IMR-90 (cell line): ENCODE results near the gene BTBD6. TPM values are rescaled to one million over a fixed set of nuclear protein-coding genes. Genes with fewer than 3 reads are reported as not detected.

Experiments
- ATAC-seq: fragments of 200-7000 bp; cut with Tn5 transposase; 2 replicates; pipeline ENCODE4 v1.9.1; 2020; ENCODE audit warnings: low read depth, mild to moderate bottlenecking, moderate library complexity
- BruUV-seq: library from RNA; stranded (reverse); fragments of 400-500 nt; replicated peaks from 2 replicates; lab custom pipeline; 2021; lab: Mats Ljungman, UMichigan
- CTCF ChIA-PET: fragments of 300-600 bp; formaldehyde crosslinking; extraction: SDS; loops from one replicate; lab custom pipeline; 2021; ENCODE audit warnings: antibody characterized with exemption; lab: Yijun Ruan, JAX
- POLR2A ChIA-PET: fragments of 300-600 bp; sonication (Branson Sonifier 250); formaldehyde crosslinking; loops from one replicate; lab custom pipeline; 2022; ENCODE audit warnings: antibody characterized with exemption; ENCODE audit not compliant: unreplicated experiment; lab: Charles Lee
- DNase-seq: peaks from one replicate; pipeline ENCODE4 v3.0.0; 2013
- H2AFZ ChIP-seq: replicated peaks from 2 replicates; pipeline ENCODE3; 2013; ENCODE audit warnings: low read length, mild to moderate bottlenecking; ENCODE audit not compliant: poor library complexity
- H2AK5ac ChIP-seq: 2 replicates; pipeline ENCODE4 v1.6.1; 2013; ENCODE audit warnings: low read depth, low read length, inconsistent platforms
- H2AK9ac ChIP-seq: replicated peaks from 2 replicates; pipeline ENCODE3; 2013; ENCODE audit warnings: mild to moderate bottlenecking, low read depth, low read length, moderate library complexity; ENCODE audit not compliant: poor library complexity
- H2BK120ac ChIP-seq: 2 replicates; pipeline ENCODE4 v1.6.1; 2013; ENCODE audit warnings: low read depth, low read length, inconsistent platforms
- H2BK15ac ChIP-seq: 3 replicates; pipeline ENCODE4 v1.6.1; 2013; ENCODE audit warnings: low read depth, low read length, inconsistent platforms
- H2BK20ac ChIP-seq: 2 replicates; pipeline ENCODE4 v1.6.1; 2013; ENCODE audit warnings: low read depth, mild to moderate bottlenecking, inconsistent platforms, low read length, moderate library complexity
- H2BK5ac ChIP-seq: 2 replicates; pipeline ENCODE4 v1.6.1; 2013; ENCODE audit warnings: mild to moderate bottlenecking, low read depth, low read length, inconsistent platforms; ENCODE audit not compliant: poor library complexity, severe bottlenecking
- H3K14ac ChIP-seq: replicated peaks from 2 replicates; pipeline ENCODE4 v1.6.1; 2013; ENCODE audit warnings: low read depth, low read length, inconsistent platforms
- H3K18ac ChIP-seq: 2 replicates; pipeline ENCODE4 v1.6.1; 2013; ENCODE audit warnings: low read depth, low read length, control low read depth
- H3K23ac ChIP-seq: 2 replicates; pipeline ENCODE4 v1.6.1; 2013; ENCODE audit warnings: low read depth, low read length, inconsistent platforms
- H3K27ac ChIP-seq: 2 replicates; pipeline ENCODE4 v1.5.1; 2013; ENCODE audit warnings: mild to moderate bottlenecking, control low read depth, low read length; ENCODE audit not compliant: insufficient read depth
- H3K27me3 ChIP-seq: 2 replicates; pipeline ENCODE4 v1.6.1; 2013; ENCODE audit warnings: low read length; ENCODE audit not compliant: control insufficient read depth, insufficient read depth
- H3K36me3 ChIP-seq: 2 replicates; pipeline ENCODE4 v1.6.1; 2013; ENCODE audit warnings: low read length, mixed read lengths; ENCODE audit not compliant: control insufficient read depth, insufficient read depth
- H3K4ac ChIP-seq: 2 replicates; pipeline ENCODE4 v1.6.1; 2013; ENCODE audit warnings: low read depth, low read length, inconsistent platforms
- H3K4me1 ChIP-seq: 2 replicates; pipeline ENCODE4 v1.6.1; 2013; ENCODE audit warnings: low read length, mixed read lengths; ENCODE audit not compliant: control insufficient read depth, insufficient read depth
- H3K4me2 ChIP-seq: 2 replicates; pipeline ENCODE4 v1.6.1; 2013; ENCODE audit warnings: low read depth, mild to moderate bottlenecking, control low read depth, low read length, moderate library complexity
- H3K4me3 ChIP-seq: 2 replicates; pipeline ENCODE4 v1.5.1; 2013; ENCODE audit warnings: low read depth, mild to moderate bottlenecking, control low read depth, low read length, moderate library complexity; ENCODE audit not compliant: insufficient read depth
- H3K56ac ChIP-seq: 2 replicates; pipeline ENCODE4 v1.6.1; 2013; ENCODE audit warnings: low read length, inconsistent platforms; ENCODE audit not compliant: insufficient read depth; ENCODE audit errors: extremely low read depth
- H3K79me1 ChIP-seq, 2 experiments: 2 replicates each; pipeline ENCODE4 v1.6.1; 2013; ENCODE audit warnings: low read length in 2 of 2, inconsistent platforms in 1 of 2, low read depth in 1 of 2
- H3K9ac ChIP-seq: 2 replicates; pipeline ENCODE4 v1.6.1; 2013; ENCODE audit warnings: low read depth, low read length, control low read depth
- H3K9me1 ChIP-seq: 2 replicates; pipeline ENCODE4 v1.6.1; 2013; ENCODE audit warnings: low read length, inconsistent platforms; ENCODE audit not compliant: insufficient read depth
- H3K9me3 ChIP-seq: 2 replicates; pipeline ENCODE4 v1.6.1; 2013; ENCODE audit warnings: low read length; ENCODE audit not compliant: control insufficient read depth, insufficient read depth
- H4K20me1 ChIP-seq: 2 replicates; pipeline ENCODE4 v1.6.1; 2013; ENCODE audit warnings: low read length, inconsistent platforms; ENCODE audit not compliant: insufficient read depth
- H4K5ac ChIP-seq: 2 replicates; pipeline ENCODE4 v1.6.1; 2013; ENCODE audit warnings: mild to moderate bottlenecking, low read depth, low read length, control low read depth
- H4K8ac ChIP-seq, 2 experiments: 2 replicates each; pipeline ENCODE4 v1.6.1; 2013; ENCODE audit warnings: low read depth in 2 of 2, low read length in 2 of 2, control low read depth in 1 of 2, inconsistent platforms in 1 of 2
- H4K91ac ChIP-seq: 2 replicates; pipeline ENCODE4 v1.6.1; 2013; ENCODE audit warnings: low read depth, low read length, inconsistent platforms; ENCODE audit not compliant: insufficient read depth
- CEBPB ChIP-seq: IDR thresholded peaks from 2 replicates; pipeline ENCODE4 v1.6.1; 2012; ENCODE audit warnings: low read depth, low read length, improper control_type of control experiment
- CHD1 ChIP-seq: IDR thresholded peaks from 2 replicates; pipeline ENCODE4 v1.6.1; 2012; ENCODE audit warnings: low read depth, low read length, improper control_type of control experiment
- CTCF ChIP-seq: conservative IDR thresholded peaks from 2 replicates; pipeline ENCODE4 v1.5.1; 2012; ENCODE audit warnings: mild to moderate bottlenecking, low read depth, low read length, improper control_type of control experiment
- ELK1 ChIP-seq: fragments of 150-350 bp; IDR thresholded peaks from 2 replicates; pipeline ENCODE4 v1.6.1; 2016; ENCODE audit warnings: low read depth, mild to moderate bottlenecking, low read length, moderate library complexity, borderline replicate concordance
- FOS ChIP-seq: fragments of 150-350 bp; IDR thresholded peaks from 2 replicates; pipeline ENCODE4 v1.6.1; 2016; ENCODE audit warnings: low read depth, low read length
- MAFK ChIP-seq: IDR thresholded peaks from 2 replicates; pipeline ENCODE4 v1.6.1; 2012; ENCODE audit warnings: low read depth, low read length, improper control_type of control experiment
- MAZ ChIP-seq: IDR thresholded peaks from 2 replicates; pipeline ENCODE4 v1.6.1; 2012; ENCODE audit warnings: low read depth, mild to moderate bottlenecking, low read length, improper control_type of control experiment, moderate library complexity, borderline replicate concordance
- MXI1 ChIP-seq: IDR thresholded peaks from 2 replicates; pipeline ENCODE4 v1.6.1; 2012; ENCODE audit warnings: low read depth, mild to moderate bottlenecking, low read length, moderate library complexity, borderline replicate concordance
- NFE2L2 ChIP-seq: fragments of 150-350 bp; IDR thresholded peaks from 2 replicates; pipeline ENCODE4 v1.6.1; 2016; ENCODE audit warnings: low read depth, mild to moderate bottlenecking, low read length
- POLR2A ChIP-seq: IDR thresholded peaks from 2 replicates; pipeline ENCODE4 v1.6.1; 2012; ENCODE audit warnings: mild to moderate bottlenecking, low read depth, low read length
- RAD21 ChIP-seq: IDR thresholded peaks from 2 replicates; pipeline ENCODE4 v1.6.1; 2012; ENCODE audit warnings: low read length, improper control_type of control experiment
- RCOR1 ChIP-seq: IDR thresholded peaks from 2 replicates; pipeline ENCODE4 v1.6.1; 2012; ENCODE audit warnings: mild to moderate bottlenecking, low read length, improper control_type of control experiment; ENCODE audit not compliant: insufficient replicate concordance
- RFX5 ChIP-seq: IDR thresholded peaks from 2 replicates; pipeline ENCODE4 v1.8.0; 2012; ENCODE audit warnings: low read depth, mild to moderate bottlenecking, low read length, moderate library complexity
- SMC3 ChIP-seq: fragments of 150-350 bp; IDR thresholded peaks from 2 replicates; pipeline ENCODE4 v1.6.1; 2016; ENCODE audit warnings: low read depth, mild to moderate bottlenecking, antibody characterized with exemption, low read length, moderate library complexity
- USF2 ChIP-seq: fragments of 150-350 bp; IDR thresholded peaks from 2 replicates; pipeline ENCODE4 v1.6.1; 2017; ENCODE audit warnings: mild to moderate bottlenecking, antibody characterized with exemption, low read length, low read depth
- WGBS, 2 experiments: methylation state at CpG; one replicate each; pipeline versions ENCODE4 v1.1.5 to v1.1.7; 2013; ENCODE audit warnings: missing lambda C conversion rate in 2 of 2; ENCODE audit not compliant: insufficient read length in 1 of 2; ENCODE audit errors: extremely low coverage in 2 of 2; 5-methylcytosine and 5-hydroxymethylcytosine counted together
- dilution Hi-C: fragments of 300-500 bp; cut with HindIII; formaldehyde crosslinking; loops from one replicate; pipeline ENCODE4 v1.14.3; 2018; ENCODE audit warnings: low sequenced_read_pairs; ENCODE audit not compliant: unreplicated experiment
- in situ Hi-C: fragments of 300-500 bp; cut with MboI; formaldehyde crosslinking; loops from 3 replicates; pipeline ENCODE4 v1.14.3; 2019; ENCODE audit warnings: low sequenced_read_pairs, inconsistent platforms, mixed read lengths
- intact Hi-C: fragments of 100-400 bp; cut with micrococcal nuclease; formaldehyde crosslinking; loops from 2 replicates; pipeline ENCODE4 v1.10.0; 2022
- polyA plus RNA-seq, 3 experiments: library from polyadenylated mRNA; depleted of rRNA; stranded (reverse); fragments of >200 nt; gene quantifications; 2 replicates each; pipeline ENCODE4 v1.2.3, GENCODE V29; 2012; ENCODE audit warnings: low replicate concordance in 1 of 3
- total RNA-seq: library from RNA; depleted of rRNA; stranded (reverse); fragments of >200 nt; gene quantifications from 2 replicates; pipeline ENCODE4 v1.2.3, GENCODE V29; 2012

BTBD6 gene
- total and polyA plus RNA-seq, 2 of the 4 experiments (the other 2 are of a cell fraction): 33.9 to 43.9 TPM

GRCh38 chr14:105223770-105224544 lies 24.4 kb upstream of the BTBD6 start:
- WGBS, 2 experiments: 94% methylated on average over 11 of the region's 15 CpGs; no CpG with 5 or more reads in 1 of the 2 experiments
- Histone ChIP-seq H4K20me1 (no peaks in the 10 kb centered on the region; the same call in 1 of the 2 replicates), H3K27ac (no peak overlapping the region), H3K9me3 (no peaks in the 10 kb centered on the region), H3K23ac (no peak overlapping the region), H3K18ac (no peak overlapping the region), H3K4ac (no peak overlapping the region), H2BK20ac (no peak overlapping the region), H2AFZ (no peak overlapping the region), H3K36me3 (peaks cover 38% of the 10 kb centered on the region), H2AK5ac (no peak overlapping the region), H3K79me1 (peaks cover 3 to 13% of the 10 kb centered on the region in 2 experiments), H4K91ac (no peak overlapping the region), H3K9ac (no peak overlapping the region), H3K4me3 (no peak overlapping the region), H3K4me2 (no peak overlapping the region), H2BK15ac (no peak overlapping the region), H3K9me1 (peaks cover 3% of the 10 kb centered on the region; the same call in 1 of the 2 replicates), H3K4me1 (peaks cover 2% of the 10 kb centered on the region; the same call in 1 of the 2 replicates), H2BK120ac (no peak overlapping the region), H2BK5ac (no peak overlapping the region), H4K5ac (no peak overlapping the region), H3K27me3 (no peaks in the 10 kb centered on the region), H2AK9ac (no peak overlapping the region), H3K14ac (no peak overlapping the region), H4K8ac (no peak overlapping the region), H3K56ac (no peak overlapping the region)
- no peak for ATAC-seq
- ChIA-PET POLR2A (no interaction called here), CTCF (interaction anchor here (0.9 kb wide), 1 partner anchor 36 kb away, joined by 3 read pairs; no protein-coding TSS in a partner anchor)
- no TSS peak for BruUV-seq
- dilution Hi-C loops: no loop called here
- intact Hi-C loops: no loop called here
- no peak for DNase-seq
- in situ Hi-C loops: no loop called here
- no peak for TF ChIP-seq SMC3
- no peak for TF ChIP-seq CEBPB
- no peak for TF ChIP-seq MAFK
- TF ChIP-seq RCOR1: no peak
- TF ChIP-seq ELK1: no peak
- TF ChIP-seq USF2: no peak
- TF ChIP-seq RFX5: no peak
- TF ChIP-seq MXI1: no peak
- TF ChIP-seq POLR2A: no peak
- TF ChIP-seq MAZ: no peak
- no peak for TF ChIP-seq FOS
- TF ChIP-seq NFE2L2: no peak
- no peak for TF ChIP-seq CHD1
- TF ChIP-seq RAD21: no peak
- no peak for TF ChIP-seq CTCF
